ENCODE results near the gene POLR1A. TPM values are rescaled to one million over a fixed set of nuclear protein-coding genes. Genes with fewer than 3 reads are reported as not detected.

Gene POLR1A
- total RNA-seq, 2 donors from 2014 or later = 19.0 to 38.2 TPM

DNA sequence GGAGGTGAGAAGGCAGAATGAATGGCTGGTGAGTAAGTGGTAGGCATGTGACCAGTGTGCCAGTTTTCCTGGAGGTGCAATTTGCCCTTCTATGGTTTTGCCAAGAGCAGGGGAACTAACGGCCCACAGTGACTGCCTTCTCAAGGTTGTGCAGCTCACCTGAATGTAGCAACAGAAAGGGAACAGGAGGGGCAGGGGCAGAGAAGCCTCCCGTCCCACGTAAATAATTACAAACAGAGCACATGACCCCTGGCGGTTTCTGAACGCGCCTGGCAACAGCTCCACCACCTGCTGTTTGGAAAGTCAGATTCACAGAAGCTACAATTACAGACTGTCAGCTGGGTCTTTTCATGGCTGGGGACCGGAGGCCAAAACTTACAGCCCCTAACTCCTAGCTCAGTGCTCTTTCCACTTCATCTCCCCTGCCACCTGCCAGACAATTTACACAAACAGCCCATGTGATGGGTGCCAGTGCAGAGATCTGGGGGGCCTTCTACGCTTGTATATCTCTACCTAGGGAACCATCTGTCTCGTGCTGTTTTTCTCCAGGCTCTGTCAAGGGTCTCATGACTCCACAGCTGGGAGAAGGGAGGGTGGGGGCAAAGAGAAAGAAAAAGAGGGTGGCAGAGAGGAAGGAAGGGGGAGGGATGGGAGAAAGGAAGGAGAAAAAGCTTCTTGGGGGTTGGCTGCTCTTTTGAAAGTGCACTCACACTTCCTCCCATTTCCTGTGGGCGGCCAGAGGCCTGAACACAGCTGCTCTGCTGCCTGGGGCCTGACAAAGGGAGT lies 69.6 kb downstream of the POLR1A start:
- Histone ChIP-seq H3K4me1 (ENCODE audit: control insufficient read depth in 1 of 2, low read depth in 2 of 2) (peaks cover 26 to 37% of the 10 kb centered on the region in 2 donors), H3K4me3 (no peak overlapping the region), H3K9me3 (no peaks in the 10 kb centered on the region), H3K27ac (peak overlapping the region; percentile 80 to 83), H3K36me3 (peaks cover 39% of the 10 kb centered on the region), H3K27me3 (replicated peaks; ENCODE audit: insufficient read depth) (no peaks in the 10 kb centered on the region)
- ATAC-seq (ENCODE audit: insufficient number of reproducible peaks, low FRiP score, low read depth) = no peak
- TF ChIP-seq, protein P1, sequence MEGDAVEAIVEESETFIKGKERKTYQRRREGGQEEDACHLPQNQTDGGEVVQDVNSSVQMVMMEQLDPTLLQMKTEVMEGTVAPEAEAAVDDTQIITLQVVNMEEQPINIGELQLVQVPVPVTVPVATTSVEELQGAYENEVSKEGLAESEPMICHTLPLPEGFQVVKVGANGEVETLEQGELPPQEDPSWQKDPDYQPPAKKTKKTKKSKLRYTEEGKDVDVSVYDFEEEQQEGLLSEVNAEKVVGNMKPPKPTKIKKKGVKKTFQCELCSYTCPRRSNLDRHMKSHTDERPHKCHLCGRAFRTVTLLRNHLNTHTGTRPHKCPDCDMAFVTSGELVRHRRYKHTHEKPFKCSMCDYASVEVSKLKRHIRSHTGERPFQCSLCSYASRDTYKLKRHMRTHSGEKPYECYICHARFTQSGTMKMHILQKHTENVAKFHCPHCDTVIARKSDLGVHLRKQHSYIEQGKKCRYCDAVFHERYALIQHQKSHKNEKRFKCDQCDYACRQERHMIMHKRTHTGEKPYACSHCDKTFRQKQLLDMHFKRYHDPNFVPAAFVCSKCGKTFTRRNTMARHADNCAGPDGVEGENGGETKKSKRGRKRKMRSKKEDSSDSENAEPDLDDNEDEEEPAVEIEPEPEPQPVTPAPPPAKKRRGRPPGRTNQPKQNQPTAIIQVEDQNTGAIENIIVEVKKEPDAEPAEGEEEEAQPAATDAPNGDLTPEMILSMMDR (IDR thresholded peaks at IDR 0.05) = peak; percentile 46
- no peak for DNase-seq (ENCODE audit: low spot score)

DNA sequence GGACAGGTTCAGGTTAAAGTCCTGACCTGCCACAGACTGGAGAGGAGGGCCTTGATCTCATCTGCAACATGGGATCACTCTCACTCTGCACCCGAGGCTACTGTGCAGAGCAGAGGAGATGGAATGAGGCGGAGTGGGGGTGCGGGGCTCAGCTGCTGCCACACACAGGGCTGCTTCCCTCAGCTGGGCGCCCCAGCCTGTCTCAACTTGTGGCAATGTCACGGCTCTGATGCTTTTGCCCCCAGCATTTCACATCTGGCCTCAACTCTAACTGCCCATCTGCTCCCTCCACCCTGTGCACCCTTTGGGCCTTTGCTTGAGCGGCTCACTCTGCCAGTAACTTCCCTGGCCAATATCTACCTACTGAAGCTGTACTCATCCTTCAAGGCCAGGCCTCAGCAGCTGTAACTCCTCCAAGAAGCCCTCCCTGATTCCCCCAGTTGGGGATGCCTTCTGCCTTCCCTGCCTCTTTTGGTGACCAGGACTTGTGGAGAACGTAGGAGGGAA lies 70.3 kb downstream of the POLR1A start:
- DNase-seq (ENCODE audit: low spot score) = no peak
- no peak overlapping the region for H3K4me3 ChIP-seq
- no peaks in the 10 kb centered on the region for H3K9me3 ChIP-seq
- peak overlapping the region; percentile 80 to 83 for H3K27ac ChIP-seq
- peaks cover 26 to 37% of the 10 kb centered on the region in 2 donors for H3K4me1 ChIP-seq (ENCODE audit: control insufficient read depth in 1 of 2, low read depth in 2 of 2)
- H3K36me3 ChIP-seq = peaks cover 46% of the 10 kb centered on the region
- TF ChIP-seq, protein P1 (IDR thresholded peaks at IDR 0.05) = no peak
- no peak for ATAC-seq (ENCODE audit: insufficient number of reproducible peaks, low FRiP score, low read depth)
- H3K27me3 ChIP-seq (replicated peaks; ENCODE audit: insufficient read depth) = no peaks in the 10 kb centered on the region

DNA sequence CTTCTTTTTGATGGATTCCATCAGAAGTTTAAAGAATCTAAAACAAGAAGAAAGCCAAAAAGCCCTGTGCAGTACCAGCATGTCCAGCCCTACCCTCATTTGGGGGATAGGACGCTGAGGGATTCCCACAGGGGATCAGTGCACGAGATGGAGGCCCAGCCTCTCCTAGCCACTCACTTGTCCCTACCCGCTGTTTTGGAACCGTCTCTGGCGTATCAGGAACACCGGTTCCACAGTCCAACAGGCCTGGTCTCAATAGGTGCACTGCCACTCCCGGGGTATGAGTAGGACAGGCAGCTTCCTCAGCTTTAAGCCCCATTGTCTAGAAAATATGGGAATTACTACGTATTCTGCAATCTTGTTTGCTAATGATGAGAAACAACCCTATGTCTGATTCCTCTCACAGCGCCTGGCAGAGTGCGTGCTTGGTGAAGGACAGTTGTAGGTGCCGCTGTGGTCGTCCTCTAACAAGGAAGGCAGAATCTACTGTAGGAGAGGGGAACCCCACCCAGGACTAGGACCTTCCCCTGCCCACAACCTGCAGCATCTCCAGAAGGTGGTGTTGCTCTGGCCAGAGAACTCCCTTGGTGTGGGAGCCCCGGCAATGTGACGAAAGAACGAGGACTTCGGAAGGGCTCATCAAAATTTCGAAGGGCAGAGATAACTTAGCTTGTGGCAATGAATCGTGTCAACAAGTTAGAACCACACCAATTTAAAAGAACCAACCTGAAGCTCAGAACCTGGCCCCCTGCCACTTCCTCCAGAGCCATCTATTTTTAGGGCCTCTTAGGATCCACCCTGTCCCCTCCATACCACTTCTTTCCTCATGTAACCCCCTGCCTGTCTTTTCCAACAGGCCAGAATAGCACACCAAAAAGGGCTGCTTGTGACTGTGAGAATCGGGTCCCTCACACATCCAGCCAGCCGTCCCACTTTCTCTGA lies 71.7 kb downstream of the POLR1A start:
- no peaks in the 10 kb centered on the region for H3K9me3 ChIP-seq
- peaks cover 45% of the 10 kb centered on the region for H3K36me3 ChIP-seq
- no peaks in the 10 kb centered on the region for H3K27me3 ChIP-seq (replicated peaks; ENCODE audit: insufficient read depth)
- ATAC-seq (ENCODE audit: insufficient number of reproducible peaks, low FRiP score, low read depth) (no peak), DNase-seq (ENCODE audit: low spot score) (no peak)
- TF ChIP-seq, protein P1 (IDR thresholded peaks at IDR 0.05) = no peak
- peaks cover 26 to 37% of the 10 kb centered on the region in 2 donors for H3K4me1 ChIP-seq (ENCODE audit: control insufficient read depth in 1 of 2, low read depth in 2 of 2)
- no peak overlapping the region for H3K4me3 ChIP-seq
- H3K27ac ChIP-seq = no peak overlapping the region

DNA sequence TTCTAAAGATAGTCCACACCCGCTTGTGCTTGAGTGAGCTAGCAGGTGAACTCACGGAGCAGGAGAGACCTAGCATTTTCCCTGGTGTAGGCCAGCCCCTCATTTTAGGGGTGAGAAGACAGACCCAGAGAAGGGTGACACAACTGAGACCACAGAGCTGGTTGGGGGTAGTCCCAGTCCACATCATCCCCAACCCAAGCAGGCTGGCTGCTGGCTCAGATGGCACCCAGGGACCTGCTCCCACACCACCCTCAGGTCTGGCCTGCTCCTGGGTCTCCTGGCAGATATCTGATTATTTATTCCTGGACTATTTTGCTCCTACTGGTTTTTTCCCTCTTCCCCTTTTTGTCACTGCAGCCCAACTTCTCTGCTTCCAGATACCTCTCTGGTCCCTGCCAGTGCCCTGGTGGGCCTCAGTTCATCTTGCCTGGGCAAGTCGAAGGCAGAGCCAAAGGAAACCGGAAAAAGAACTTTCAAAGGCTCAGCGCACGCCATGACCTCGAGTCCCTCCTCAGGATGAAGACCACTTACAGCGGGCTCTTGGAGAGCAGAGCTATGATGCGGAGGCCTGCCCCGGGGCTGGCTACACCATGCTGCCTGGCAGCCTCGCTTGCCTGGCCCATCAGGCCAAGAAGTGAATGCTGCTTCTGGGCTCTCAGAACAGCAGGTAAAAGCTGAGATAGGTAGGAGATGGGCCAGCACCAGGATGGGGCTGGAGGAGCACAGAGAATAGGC lies 72.7 kb downstream of the POLR1A start:
- H3K27ac ChIP-seq = no peak overlapping the region
- no peak for DNase-seq (ENCODE audit: low spot score)

More for the DNA sequence above, 72.7 kb downstream of the POLR1A start:
- H3K36me3 ChIP-seq = peaks cover 47% of the 10 kb centered on the region
- TF ChIP-seq, protein P1 (IDR thresholded peaks at IDR 0.05) = no peak
- peaks cover 26 to 28% of the 10 kb centered on the region in 2 donors for H3K4me1 ChIP-seq (ENCODE audit: control insufficient read depth in 1 of 2, low read depth in 2 of 2)
- H3K27me3 ChIP-seq (replicated peaks; ENCODE audit: insufficient read depth) = no peaks in the 10 kb centered on the region
- ATAC-seq (ENCODE audit: insufficient number of reproducible peaks, low FRiP score, low read depth) = no peak
- no peak overlapping the region for H3K4me3 ChIP-seq
- no peaks in the 10 kb centered on the region for H3K9me3 ChIP-seq
